GM21526 (cell line): ENCODE results near the gene WDR90.
"Not testable (repeated sequence)": the region's sequence is repeated elsewhere in the genome, so short reads cannot be mapped to it uniquely, and the experiment has no call there.

Experiments used
- ATAC-seq: cut with Tn5 transposase; IDR thresholded peaks from one replicate; pipeline ENCODE4 v1.9.1; 2021; ENCODE audit warnings: moderate library complexity; ENCODE audit not compliant: unreplicated experiment, low FRiP score

The WDR90 gene

DNA sequence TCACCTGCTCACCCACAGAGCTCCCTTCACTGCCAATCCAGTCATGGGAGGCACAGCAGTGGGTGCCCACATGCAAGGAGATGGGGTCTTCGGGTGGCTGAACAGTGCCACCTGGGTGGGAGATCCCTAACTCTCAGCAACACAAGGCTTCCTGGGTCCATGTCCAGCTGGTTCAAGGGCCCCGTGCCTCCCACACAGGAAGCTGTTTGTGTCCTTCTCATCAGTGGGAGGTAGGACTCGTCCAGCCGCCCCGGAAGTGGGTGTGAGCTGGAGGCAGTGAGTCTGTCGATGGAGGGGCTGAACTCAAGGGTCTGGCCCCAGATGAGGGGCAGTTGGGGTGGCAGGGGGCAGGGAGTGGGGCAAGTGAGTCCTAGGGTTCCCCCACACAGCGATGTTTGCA, 54.9 kb downstream of the WDR90 start:
- no peak for ATAC-seq

DNA sequence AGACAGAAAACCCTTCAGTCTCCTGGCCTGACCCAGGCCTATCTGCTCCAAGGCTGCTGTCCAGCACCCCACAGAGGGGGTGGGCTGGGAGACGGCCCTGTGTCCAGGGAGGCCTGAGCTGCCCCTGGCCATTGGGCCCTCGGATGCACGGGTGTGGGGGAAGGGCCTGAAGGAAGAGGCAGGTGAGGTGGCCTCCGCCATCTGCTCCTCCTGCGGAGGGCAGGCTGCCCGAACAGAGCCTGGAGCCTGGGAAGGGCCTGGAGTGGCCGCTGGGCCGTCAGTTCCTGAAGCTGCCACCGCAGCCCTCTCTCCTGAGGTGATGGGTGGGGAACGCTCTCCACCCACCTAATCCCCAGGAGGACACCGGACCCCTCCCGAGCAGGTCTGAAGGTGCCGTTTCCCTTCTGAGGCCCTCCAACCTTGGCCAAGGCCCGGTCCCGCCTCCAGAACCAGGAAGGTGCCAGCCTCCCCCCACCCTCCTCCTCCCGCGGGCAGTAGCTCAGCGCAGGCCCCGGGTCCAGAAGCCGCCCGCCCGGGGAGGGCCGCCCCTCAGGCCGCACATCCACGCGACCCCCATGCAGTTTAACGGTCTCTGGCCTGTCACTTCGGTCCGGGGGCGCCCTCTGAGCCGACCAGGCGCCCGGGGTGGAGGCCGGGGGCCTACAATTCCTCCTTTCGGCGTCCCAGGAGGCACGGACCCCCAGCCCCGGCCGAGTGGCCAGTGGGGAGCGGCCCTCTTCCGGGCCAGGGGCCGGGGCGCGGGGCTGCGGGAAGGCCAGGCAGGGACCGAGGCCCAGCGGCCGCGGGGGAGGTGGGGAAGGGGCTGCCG, 55.6 kb downstream of the WDR90 start:
- no peak for ATAC-seq

DNA sequence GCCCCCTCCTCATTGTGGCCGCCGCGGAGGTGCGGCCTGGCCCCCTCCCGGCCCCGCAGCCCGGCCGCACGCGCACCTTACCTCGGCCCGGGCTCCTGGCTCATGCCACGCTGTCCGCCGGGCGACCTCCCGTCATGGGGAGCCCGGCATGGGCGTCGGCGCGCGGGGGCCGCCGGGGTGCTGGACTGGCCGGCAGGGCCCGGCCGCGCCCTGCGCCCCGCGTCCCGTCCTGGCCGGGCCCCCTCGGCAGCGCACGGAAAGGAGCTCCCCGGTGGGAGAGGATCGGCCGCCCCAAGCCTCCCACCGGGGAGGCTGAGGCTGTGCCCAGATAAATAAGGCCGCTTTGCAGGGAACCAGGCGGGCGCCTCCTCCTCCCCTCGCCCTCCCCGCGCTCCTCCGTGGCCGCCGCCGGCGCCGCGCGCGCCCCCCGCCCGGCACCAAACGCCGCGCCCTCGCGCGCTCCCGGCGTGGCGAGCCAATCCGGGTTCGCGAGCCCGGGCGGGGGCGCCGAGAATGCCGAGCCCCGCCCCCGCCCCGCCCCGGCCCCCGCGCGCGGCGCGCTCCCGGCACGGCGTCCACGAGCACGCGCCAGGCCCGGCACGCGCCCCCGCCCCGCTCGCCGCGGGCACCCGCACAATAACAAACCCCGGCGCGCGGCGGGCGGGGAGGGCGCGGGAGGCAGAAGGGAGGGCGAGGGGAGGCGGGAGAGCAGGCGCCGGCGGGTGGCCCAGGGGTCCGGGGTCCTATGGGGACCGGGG, 56.4 kb downstream of the WDR90 start, which contains the start of gene FBXL16:
FBXL16 (minus strand) TSS at position 371 of the 758 bp plus-strand sequence. CDS start 8,396 bp downstream, outside the sequence.
- no peak for ATAC-seq

GRCh38 chr16:706189-707061, 57.3 kb downstream of the WDR90 start:
- ATAC-seq, result no peak

- no peak for ATAC-seq
Measured at GRCh38 chr16:707062-707538, 57.9 kb downstream of the WDR90 start.

DNA sequence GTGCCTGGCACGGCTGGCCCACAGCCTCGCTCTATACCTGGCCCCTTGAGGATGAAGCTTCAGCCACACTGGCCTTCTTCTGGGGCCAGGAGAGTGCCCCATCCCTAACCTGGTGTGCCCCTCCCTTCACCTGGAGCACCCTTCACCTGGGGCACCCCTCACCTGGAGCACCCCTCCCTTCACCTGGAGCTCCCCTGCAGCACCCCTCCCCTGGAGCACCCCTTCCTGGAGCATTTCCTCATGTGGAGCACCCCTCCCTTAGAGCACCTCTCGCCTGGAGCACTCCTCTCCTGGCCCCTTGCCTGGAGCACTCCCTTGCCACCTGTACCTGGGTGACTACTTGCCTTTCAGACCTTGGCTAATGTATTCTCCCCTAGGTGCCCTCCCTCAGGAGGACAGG, 58.9 kb downstream of the WDR90 start:
- ATAC-seq, result no peak

- ATAC-seq, result no peak
Measured at GRCh38 chr16:708959-709358, 59.8 kb downstream of the WDR90 start.

- no peak for ATAC-seq
Measured at GRCh38 chr16:709566-710499, 60.7 kb downstream of the WDR90 start.

DNA sequence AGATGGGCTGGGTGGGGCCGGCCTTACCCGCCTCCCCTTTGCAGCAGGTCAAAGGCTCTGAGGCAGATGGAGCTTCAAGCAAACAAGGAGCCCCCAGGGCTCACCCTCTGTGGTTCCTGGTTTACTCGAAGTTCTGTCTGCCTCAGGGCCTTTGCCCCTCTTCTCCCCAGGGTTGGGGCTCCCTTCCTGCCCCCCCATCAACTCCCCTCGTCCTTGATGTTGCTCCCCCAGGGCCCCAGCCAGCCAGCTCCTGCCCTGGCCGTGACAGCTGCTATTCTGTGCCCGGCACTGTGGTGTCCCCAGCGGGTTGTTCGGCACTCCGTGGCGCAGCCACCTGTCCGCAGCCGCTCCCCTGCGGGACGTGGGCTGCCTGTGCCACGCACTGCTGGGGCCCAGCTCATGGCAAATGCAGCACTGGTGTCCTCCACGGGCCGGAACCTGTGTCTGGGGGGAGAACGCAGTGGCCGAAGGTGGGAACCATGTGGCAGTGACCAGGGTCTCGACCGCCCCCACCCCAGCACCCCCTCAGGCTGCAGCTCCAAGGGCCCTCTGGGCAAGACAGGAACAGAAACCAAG, 61.4 kb downstream of the WDR90 start:
- ATAC-seq, result no peak

GRCh38 chr16:711084-711483, 61.9 kb downstream of the WDR90 start:
- ATAC-seq, result no peak

- ATAC-seq, result no peak
Measured at GRCh38 chr16:711548-712320, 62.6 kb downstream of the WDR90 start.

GRCh38 chr16:712740-713250, 63.6 kb downstream of the WDR90 start:
- not testable (repeated sequence) for ATAC-seq

DNA sequence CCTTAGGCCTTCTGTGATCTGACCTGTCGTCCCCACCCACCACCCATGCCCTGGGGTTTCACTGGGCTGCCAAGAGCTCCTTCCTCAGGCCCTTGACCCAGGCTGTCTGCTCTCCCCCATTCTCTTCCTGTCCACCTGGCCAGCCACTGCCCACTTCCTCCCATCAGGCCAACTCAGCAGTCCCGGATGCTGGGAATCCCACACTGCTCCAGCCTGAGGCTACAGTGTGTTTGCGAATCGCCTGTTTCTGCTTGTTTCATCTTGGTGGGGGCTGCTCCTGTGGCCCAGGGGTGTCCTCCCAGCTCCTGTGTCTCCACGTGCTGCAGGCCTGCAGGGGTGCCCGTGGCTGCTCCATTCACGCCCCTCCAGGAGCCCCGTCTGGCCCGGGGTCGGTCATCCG, 64.9 kb downstream of the WDR90 start:
- no peak for ATAC-seq

DNA sequence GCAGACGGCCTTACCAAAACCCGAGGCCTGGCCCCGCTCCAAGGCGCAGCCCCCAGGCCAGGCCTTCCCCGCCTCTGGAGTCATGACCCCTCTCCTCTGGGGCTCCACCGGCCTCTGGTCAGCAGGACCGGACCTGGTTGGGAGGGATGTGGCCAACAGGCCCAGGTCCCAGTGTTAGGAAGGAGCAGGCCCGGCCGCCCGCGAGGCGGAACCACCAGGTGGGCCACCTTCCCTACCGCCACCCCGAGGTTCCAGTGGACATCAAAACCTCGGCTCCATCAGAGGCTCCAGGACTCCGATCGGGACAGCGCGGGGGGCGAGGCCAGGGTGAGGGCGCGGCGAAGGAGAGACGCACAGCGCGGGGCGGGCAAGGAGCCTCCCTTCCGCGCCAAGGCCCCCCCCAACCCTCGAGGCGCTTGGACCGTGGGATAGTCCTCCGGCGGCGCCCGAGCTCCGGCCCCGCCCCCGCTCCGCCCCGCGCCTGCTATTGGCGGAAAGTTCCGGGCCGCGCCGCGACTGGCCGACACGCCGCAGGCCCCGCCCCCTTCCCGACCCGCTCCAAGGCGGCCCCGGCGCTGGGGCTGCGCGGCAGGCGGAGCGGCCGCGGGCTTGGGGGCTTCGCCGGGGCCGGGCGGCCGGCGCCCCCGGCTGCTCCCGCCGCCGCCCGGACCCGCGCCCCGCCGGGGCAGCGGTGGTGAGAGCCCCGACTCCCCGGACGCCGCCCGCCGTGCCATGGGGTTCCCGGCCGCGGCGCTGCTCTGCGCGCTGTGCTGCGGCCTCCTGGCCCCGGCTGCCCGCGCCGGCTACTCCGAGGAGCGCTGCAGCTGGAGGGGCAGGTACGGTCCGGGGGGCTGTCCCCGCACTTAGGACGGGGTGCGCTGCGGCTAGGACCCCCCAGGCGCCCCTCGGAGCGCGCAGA, 65.7 kb downstream of the WDR90 start, which contains the start of gene METRN:
METRN (plus strand) TSS at position 561 of the 919 bp plus-strand sequence; CDS start at position 733, 172 bp downstream.
- ATAC-seq, result no peak

DNA sequence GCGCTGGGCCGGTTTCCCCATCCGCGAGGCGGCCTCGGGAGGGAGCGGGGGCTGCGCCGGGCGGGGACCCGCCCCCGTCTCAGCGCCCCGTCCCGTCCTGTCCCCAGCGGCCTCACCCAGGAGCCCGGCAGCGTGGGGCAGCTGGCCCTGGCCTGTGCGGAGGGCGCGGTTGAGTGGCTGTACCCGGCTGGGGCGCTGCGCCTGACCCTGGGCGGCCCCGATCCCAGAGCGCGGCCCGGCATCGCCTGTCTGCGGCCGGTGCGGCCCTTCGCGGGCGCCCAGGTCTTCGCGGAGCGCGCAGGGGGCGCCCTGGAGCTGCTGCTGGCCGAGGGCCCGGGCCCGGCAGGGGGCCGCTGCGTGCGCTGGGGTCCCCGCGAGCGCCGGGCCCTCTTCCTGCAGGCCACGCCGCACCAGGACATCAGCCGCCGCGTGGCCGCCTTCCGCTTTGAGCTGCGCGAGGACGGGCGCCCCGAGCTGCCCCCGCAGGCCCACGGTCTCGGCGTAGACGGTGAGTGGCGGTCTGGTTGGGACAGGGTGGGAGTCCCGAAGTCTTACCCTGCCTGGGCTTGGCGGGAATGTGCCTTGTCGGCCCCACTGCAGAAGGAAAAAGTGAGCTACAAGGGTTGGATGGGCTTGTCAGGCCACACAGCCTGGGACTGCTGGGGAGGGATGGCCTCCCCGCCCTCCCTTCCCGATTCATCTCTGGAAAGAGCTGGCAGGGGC, 66.5 kb downstream of the WDR90 start:
- ATAC-seq, result no peak

GRCh38 chr16:716200-716568, 67.0 kb downstream of the WDR90 start:
- no peak for ATAC-seq
